HG02885 (cell line): Measurements from ENCODE around the gene MFSD11.
"Not testable (repeated sequence)": the region's sequence is repeated elsewhere in the genome, so short reads cannot be mapped to it uniquely, and the experiment has no call there.

Experiments
- ATAC-seq: cut with Tn5 transposase; IDR thresholded peaks from one replicate; pipeline ENCODE4 v1.9.1; 2021; ENCODE audit warnings: mild to moderate bottlenecking; ENCODE audit not compliant: unreplicated experiment, poor library complexity

The MFSD11 gene

DNA sequence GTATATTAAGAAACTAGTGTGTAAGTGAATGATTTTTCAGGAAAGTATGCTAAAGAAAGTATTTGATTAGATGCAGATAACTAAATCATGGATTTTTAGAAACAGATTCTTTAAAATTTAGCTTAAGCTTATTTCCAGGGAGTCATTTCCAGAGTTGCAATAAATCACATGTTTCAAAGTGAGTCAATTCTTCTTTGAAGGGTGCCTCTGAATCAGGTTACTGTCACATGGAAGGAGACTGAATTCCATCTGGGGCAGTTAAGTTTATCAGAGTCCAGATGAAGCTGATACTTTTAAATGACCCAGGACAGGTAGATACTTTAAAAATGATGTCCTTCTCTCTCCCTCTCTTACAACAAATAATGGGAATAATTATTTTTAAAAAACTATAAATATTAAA, 5.0 kb downstream of the MFSD11 start:
- ATAC-seq: no peak

DNA sequence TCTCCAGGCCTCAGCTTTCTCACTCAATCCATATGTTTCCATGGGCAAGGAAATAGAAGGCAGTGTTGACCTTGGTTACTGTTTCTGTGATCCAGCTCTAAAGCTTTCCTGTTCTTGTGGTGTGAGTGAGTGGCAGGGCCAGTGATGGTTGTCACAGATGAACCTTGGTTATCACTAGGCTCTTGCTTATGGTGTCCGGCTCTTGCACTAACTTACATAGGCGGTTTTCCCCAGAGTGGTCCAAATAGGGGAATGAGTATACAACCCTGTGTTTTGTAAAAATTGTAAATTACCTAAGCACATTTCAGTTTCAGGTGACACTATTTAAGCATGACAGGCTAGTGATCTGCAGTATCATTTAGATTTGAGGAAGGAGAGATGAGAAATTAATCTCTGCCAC, 6.8 kb downstream of the MFSD11 start:
- ATAC-seq: no peak

DNA sequence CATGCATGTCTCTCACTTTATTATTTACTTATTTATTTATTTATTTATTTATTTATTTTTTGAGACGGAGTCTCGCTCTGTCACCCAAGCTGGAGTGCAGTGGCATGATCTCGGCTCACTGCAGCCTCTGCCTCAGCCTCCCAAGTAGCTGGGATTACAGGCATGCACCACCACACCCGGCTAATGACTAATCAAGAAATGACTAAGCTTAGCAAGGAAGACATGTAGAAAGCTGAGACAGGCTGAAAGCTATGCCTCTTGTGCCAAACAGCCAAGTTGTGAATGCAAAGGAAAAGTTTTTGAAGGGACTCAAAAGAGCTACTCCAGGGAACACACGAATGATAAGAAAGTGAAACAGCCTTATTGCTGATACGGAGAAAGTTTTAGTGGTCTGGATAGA, 7.9 kb downstream of the MFSD11 start:
- ATAC-seq: not testable (repeated sequence)

DNA sequence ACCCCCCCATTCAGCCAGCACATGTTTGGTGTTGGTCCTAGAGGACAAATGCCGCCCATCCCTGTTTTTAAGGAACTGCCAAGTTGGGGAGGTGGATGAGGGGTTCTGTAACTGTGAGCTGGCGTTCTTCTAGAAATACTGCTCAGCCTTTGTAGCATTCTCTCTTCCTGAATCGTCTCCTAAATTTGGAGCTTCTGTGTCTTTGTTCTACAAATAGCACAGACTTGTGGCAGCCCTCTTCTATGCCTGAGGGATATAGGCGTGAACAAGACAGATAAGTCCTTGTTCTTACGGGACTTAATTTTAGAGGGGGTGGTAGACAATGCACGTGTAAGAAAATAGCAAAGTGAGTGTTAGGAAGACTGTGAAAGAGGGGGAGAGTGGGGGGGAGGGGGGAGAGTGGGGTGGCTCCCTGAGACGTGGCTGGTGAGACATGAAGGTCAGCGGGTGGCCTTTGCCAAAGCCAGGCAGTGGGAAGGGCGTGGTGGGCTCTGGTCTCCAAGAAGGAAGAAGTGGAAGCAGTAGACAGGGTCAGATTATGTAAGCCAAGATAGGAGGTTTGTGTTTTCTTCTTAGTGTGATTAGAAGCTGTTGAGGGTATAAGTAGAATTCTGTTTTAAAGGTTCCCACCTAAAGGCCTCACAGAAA, 9.9 kb downstream of the MFSD11 start:
- ATAC-seq: no peak

DNA sequence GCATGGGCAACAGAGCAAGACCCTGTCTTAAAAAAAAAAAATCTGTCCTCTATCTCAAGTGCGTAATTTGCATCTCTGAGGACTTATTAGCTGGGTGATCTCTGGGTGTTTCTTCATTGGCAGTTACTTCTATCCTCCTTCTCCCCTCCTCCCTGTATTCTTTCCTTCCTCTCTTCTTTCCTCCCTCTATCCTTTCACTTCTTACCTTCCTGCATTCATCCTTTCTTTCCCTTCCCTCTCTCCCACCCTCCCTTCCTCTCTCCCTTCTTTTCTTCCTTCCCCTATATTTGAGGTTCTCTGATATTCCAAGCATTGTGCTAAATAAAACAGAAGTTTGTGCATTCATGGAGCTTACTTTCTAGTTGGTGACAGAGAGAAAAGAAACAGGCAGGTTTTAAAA, 10.7 kb downstream of the MFSD11 start:
- no peak for ATAC-seq

DNA sequence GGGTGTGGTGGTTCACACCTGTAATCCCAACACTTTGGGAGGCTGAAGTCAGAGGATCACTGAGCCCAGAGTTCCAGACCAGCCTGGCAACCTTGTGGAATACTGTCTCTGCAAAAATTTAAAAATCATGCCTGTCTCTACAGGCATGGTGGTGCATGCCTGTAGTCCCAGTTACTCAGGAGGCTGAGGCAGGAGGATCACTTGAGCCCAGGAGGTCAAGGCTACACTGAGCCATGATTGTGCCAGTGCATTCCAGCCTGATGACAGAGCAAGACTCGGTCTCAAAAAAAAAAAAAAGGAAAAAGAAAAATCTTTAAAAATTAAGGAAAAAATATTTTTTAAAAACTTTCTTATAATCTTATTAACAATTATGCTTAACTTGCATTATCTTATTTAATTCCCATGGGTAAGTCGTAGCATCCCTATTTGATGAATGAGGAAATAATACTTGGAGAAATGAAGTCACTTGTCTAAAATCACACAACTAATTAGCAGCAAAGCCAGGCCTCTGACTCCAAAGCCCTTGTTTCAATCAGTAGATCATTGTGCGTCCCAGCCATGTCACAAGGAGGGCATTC, 13.6 kb downstream of the MFSD11 start:
- no peak for ATAC-seq

DNA sequence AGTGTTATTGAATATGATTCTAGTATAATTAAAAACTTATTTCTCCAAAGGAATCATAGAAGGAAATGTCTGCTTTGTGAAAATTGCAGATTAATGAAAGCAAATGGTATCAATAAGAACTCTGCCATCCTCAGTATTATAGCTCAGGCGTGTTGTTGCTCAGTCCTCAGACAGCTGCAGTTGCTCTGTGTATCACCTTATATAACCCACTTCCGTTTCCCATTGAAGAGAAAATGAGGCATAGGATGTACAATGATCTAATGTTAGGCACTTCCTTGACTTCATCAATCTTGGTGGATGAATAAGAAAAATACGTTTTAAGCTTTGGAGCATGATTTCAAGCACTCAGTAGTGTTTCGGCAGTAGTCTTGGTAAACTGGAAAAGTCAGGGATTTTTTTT, 14.1 kb downstream of the MFSD11 start:
- no peak for ATAC-seq

DNA sequence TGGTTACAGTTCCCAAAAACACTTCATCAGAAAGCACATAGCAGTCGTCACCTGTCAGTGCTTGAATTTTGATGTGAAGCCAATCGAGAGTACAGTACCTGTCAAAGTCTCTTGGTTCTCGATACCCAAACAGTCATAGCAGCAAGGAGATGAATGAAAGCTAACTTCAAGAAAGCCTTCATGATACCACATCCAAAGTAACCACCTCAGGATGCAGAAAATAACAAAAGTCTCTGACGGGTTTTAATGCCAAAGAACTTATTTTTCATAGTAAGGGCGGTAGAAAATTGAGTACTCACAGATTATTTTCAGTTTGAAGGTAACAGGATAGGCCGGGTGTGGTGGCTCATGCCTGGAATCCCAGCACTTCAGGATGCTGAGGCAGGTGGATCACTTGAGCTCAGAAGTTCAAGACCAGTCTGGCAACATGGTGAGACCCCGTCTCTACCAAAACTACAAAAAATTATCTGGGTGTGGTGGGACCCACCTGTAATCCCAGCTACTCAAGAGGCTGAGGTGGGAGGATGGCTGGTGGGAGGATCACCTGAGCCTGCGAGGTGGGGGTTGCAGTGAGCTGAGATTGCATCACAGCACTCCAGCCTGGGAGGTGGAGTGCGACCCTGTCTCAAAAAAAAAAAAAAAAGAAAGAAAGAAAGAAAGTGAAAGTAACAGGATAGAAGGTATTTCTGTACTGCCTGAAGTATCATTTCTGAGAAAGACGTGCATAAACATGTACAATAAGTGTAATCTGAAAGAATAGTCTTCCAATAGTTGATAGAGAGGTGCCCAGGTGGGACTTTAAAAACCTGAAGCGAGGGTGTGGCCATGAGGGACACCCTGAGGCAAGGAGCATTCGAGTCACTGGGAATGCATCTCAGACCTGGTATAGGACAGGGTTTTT, 15.4 kb downstream of the MFSD11 start:
- ATAC-seq: no peak

DNA sequence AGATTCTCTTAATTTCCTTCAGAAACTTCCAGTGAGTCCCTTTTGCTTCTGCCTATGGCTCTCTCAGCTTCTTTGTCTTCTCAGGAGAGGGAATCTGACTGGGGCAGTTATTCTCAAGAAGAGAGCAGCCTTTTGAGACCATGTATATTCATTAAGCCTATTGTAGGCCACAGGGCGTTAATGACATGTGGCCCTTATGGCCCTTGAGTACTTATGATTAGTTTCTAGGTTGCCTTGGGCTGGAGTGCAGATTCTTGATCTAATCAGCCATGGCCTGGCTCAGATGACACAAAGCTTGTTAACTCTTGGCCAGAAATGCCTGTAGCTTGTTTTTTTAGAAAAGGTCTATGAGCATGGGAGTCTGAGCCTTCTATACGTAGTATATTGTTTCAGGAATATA, 17.4 kb downstream of the MFSD11 start:
- ATAC-seq: no peak

DNA sequence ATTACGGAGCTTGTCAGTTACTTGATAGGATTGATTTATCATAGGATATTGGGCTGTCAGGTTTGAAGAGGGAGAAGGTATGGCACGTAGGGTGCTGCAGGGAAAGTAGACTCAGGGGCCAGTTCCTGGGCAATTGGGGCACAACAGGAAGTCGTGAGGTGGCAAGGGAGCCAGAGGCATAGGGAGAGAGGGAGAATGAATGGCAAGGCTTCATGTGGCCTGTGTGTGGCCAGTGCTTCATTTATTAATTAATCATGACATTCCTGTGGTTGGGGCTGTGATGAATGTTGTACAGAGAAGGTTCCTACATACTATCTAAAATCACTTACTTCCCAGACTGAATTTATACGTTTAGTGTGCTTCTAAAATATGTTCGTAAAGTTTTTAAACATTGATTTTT, 19.3 kb downstream of the MFSD11 start:
- no peak for ATAC-seq

DNA sequence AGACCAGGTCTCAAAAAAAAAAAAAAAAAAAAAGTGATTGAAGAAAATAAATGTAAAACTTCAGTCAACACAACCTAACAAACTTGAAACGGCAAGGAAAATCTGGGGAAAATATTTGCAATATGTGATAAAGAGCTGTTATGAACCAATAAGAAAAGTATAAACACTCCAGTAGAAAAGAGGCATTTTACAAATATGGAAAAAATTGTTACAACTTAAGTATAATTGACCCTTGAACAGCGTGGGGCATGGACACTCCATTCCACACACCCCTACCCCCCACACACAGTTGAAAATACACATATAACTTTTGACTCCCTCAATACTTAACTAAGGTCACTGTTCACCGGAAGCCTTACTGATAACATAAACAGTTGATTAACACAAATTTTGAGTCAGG, 20.7 kb downstream of the MFSD11 start:
- no peak for ATAC-seq

DNA sequence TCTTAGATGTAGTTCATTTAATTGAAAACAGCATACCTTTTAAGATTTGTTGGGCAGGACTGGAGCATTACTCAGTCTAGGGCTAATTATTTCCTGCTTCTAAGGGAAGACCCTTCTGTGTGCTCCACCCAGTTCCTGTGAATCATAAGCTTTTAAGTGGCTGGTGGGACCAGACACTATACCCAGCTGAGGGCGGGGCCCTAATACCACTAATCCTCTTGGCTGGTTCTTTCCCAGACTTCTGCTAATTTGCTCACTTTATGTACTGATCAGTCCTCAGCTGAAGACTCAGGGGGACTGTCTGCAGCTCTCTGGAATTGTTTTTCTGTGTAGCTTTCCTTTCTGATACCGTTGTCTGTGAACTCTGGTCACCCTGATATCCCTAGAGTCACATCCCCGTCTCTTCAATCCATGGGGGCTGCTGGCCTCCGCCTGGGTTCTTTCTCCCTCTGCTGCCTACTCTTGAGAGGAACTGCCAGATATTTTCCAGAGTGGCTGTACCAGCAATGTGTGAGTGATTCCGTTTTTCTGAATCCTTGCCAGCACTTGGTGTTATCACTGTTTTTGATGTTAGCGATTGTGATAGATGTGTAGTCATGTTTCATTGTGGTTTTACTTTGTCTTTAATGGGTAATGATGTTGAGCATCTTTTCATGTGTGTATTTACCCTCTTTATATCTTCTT, 35.1 kb downstream of the MFSD11 start:
- no peak for ATAC-seq

DNA sequence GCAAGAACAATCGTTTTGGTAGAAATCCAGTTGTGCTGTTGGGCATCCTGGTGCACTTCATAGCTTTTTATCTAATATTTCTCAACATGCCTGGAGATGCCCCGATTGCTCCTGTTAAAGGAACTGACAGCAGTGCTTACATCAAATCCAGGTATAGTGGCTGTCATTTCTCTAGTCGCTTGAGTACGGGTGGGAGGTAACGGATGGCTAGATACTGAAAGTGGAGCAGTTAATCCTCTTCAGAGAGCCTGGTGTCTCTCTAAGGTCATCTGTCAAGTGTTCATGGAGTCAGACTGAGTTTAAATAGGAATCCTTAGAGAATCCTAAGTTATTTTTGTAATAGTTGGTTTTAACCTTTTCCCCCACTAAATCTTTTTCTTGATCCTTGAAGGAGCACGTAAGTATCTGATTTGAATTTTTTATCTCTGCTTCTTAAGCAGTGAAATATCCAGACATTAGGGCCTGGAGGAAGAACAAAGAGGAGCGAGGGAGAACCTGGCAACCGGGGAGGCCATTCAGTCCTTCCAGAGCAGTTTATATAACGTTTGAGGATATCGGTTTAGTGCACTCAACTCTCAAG, 37.2 kb downstream of the MFSD11 start:
- ATAC-seq: no peak

DNA sequence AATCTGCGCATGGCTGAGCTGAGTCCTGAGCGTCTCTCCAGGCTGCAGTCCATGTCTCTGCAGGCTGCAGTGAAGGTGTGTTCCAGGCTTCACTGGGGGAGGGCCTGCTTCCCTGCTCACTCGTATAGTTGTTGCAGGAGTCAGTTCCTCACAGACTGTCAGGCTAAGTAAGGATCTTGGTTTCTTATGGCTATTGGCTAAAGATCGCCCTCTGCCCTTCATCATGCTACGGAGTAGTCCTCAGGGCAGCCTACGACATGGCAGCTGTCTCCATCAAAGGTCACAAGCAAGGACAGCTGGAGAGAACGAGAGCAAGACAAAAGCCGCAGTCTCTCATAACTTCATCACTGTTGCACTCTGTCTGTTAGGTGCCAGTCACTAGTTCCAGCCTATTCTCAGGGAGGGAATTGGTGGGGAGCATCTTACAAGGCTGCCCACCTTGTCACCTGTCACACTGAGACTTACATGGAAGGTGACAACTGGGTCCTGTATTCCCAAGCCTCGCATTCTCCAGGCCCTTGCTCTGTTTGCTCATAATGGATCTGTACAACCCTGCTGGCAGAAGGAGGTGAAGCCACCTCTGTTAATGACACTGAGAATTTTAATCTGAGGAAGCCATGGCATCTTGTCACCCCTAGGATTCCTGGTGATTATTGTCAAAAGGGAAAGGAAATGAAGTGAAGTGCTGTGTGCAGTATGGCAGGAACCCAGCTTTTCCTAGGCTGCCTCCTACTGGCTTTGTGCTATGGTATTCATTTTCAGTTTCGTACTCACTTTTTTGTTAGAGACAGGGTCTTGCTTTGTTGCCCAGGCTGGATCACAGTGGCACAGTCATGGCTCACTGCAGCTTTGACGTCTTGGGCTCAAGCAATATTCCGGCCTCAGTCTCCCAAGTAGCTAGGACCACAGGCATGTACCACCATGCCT, 43.4 kb downstream of the MFSD11 start:
- ATAC-seq: no peak

DNA sequence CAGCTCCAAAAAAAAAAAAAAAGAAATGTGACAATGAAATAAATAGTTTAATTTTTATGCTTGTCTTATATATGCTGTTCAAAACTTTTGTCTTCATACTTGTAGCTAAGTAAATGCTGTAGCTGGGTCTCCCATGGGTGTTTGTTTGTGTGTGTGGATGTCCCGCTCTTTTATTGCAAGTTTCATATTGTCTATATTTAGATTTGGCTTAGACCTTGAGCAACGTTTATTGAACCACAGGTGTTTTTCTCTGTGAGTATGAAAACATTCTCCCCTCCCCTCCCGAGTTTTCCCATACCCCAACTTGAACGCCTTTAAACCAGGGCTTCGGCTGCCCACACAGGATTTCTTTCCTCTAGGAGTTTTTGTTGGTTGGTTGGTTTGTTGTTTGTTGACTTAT, 45.2 kb downstream of the MFSD11 start:
- ATAC-seq: no peak

DNA sequence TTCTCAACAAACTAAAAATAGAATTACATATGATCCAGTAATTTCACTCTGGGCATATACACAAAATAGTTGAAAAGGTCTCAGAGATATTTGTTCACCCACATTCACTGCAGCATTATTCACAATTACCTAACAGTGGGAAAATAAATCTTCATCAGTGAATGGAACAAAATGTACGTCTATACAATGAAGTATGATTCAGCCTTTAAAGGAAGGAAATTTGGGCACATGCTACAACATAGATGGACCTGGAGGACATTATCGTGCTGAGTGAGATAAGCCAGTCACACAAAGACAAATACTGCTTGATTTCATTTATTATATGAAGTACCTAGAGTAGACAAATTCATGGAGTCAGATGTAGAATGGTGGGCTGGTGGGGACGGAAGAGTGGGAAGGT, 47.0 kb downstream of the MFSD11 start:
- no peak for ATAC-seq

DNA sequence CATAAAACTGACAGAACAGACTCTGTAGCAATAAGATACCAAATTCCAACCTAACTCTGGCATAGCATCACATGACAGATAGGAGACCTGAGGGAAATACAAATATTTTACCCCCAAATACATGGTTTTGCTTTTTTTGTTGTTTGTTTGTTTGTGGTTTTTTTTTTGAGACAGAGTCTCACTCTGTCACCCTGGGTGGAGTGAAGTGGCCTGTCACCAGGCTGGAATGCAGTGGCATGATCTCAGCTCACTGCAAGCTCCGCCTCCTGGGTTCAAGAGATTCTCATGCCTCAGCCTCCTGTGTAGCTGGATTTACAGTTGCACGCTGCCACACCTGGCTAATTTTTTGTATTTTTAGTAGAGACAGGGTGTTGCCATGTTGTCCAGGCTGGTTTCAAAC, 49.9 kb downstream of the MFSD11 start:
- ATAC-seq: not testable (repeated sequence)

DNA sequence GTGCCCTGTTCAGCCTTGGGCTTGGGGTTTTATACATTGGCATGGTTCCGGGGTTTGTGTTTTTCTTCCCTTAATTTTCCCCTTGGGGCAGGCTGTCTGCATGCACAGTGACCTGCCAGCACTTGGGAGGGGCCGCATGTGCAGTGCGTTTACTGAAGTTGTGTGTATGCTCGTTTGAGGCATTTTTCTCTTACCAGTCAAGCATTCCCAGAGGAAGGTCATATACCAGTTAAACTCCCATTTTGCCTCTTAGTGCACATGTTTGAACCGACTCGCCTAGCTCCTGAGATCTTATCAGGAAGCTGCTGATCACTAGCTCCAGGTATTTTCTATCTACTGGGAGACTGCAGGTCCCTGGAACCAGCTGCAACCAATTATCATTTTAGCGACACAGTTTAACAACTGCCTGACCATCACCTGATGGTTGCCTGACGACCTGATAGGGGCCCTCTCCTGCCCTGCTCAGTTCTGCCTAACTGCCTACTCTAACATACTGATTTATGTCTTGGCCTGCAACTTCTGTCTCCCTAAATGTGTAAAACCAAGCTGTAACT, 51.4 kb downstream of the MFSD11 start:
- ATAC-seq: no peak
